GM19193 (cell line): Measurements from ENCODE around the gene SH3BP2.

Experiments used
- POLR2A ChIP-seq: IDR thresholded peaks from 4 replicates; pipeline ENCODE4 v1.6.1; 2011; ENCODE audit not compliant: insufficient read depth, insufficient read length; ENCODE audit errors: extremely low read depth

Gene SH3BP2, protein sequence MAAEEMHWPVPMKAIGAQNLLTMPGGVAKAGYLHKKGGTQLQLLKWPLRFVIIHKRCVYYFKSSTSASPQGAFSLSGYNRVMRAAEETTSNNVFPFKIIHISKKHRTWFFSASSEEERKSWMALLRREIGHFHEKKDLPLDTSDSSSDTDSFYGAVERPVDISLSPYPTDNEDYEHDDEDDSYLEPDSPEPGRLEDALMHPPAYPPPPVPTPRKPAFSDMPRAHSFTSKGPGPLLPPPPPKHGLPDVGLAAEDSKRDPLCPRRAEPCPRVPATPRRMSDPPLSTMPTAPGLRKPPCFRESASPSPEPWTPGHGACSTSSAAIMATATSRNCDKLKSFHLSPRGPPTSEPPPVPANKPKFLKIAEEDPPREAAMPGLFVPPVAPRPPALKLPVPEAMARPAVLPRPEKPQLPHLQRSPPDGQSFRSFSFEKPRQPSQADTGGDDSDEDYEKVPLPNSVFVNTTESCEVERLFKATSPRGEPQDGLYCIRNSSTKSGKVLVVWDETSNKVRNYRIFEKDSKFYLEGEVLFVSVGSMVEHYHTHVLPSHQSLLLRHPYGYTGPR

DNA sequence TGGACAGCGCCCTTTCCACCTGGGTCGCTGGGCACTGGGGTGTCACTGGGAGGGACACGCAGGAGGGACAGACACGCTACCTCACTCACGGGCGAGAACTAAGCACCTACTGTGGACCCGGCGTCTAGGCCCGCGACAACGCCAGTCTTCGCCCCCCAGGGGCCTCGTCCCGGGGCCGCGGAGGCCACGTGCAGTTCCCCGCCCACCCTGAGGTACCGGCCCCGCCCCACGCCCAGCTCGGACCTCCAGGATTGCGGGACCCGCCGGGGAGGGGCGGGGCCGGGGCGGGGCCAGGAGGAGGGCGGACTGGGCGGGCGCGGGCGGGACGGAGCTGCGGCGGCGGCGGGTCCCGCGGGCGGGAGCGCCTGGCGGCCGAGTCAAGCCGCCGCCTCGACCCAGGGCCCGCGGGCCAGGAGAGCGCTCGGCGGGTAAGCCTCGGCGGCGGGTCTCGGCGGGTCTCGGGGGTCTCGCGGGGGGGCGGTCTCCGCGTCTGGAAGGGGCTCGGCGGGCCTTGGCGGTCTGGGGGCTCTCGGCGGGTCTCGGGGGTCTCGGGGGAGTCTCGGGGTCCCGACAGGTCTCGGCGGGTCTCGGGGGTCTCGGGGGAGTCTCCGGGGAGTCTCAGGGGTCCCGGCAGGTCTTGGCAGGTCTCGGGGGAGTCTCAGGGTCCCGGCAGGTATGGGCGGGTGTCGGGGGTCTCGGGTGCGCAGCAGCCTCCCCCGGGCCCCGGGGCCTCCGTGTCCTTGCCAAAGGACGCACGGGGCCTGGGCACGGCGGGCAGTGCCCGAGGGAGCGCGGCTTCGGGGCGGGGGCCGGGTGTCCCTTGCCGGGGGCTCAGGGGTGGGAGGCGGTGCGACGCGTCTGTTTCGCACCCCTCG, at the start of gene SH3BP2:
Gene SH3BP2 (plus strand): TSS at position 375 of the 875 bp plus-strand sequence. CDS start 27,533 bp downstream, outside the sequence.
- TF ChIP-seq POLR2A, result no peak

DNA sequence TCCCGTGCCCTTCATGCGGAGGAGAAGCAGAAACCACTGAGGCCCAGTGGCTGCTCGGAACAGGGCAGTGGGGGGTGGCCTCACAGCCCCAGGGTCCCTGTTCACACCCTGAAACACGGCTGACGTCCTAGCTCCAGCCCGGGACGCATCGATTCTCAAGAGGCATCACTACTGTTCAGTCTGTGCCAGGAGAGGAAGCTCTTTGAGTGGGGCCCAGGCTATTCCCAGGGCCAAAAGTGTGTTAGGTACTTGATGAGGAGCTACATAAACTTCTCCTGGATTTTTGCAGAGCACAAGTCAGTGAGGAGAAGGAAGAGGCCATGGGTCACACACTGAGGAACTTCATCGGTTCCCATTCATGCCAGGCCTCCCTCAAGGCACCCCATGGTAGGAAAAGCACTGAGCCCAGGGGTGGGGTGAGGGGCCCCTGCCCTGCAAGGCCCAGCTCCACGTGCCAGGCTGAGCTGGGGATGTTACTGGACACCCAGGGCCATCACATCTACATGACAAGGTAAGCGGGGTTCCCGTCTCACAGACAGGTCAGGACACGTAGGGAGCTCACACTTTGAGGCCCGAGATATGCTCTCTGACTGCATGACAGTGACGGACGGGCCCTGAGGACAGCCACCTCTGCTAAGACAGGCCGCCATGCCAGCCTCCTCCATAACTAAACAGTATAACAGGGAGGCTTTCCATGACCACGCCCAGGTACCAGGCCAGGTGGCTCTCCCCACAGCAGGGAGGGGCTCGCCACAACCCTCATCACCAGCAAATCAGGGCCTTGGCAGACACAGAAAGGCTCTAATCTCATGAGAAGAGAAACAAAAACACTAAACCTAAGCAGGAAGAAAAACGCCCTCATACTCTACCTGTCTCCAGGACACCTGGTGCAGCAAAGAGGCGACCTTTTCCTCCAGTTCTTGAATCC, 49.1 kb upstream of the SH3BP2 start:
- no peak for TF ChIP-seq POLR2A

DNA sequence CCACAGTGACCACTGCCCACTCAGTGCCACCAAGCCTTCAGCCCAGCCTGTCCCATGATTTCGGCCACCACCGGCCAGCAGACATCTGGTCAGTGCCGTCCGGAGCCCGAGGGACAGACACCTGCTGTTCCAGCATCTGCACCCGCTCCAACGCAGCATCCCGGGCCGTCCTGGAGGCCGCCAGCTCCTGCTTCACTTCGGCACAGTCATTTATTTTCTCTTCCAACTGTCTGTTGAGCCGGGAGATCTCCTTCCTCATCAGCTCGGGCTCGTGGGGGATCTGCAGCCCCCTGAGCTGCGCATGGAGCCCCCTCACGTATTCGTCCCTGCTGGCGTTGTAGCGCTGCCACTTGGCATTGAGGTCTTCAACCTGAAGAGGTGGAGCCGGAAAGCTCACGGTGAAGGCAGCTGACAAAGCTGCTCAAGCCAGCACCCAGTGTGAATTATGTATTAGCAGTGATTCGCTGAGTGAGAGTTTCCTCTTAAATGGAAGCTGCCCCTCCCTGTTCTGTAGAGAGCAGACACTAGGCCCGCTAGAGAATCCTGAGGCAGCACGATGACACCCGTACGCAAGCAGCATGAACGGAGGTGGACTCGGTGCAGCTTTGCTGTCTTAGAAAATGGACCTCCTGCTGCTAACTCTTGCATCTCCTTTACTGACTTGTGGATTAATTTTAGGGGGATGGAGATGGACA, 48.2 kb upstream of the SH3BP2 start:
- no peak for TF ChIP-seq POLR2A

DNA sequence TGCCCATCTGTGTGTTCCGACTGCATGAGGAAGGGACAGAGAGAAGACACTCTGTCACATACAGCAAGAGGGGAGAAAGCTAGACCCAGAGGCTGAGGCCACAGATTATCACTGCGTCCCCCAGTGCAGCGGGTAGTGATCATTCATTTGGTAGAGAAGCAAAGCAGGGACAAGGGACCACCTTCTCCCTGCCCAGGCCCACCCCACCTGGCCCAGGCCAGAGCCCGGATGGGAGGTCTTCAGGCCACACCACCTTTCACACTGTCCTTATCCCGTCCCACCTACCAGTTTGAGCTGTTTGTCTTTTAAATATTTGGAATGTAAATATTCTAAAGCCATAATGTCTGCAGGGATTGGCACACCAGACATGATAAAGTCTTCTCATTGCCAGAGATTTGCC, 47.4 kb upstream of the SH3BP2 start:
- TF ChIP-seq POLR2A, result no peak

DNA sequence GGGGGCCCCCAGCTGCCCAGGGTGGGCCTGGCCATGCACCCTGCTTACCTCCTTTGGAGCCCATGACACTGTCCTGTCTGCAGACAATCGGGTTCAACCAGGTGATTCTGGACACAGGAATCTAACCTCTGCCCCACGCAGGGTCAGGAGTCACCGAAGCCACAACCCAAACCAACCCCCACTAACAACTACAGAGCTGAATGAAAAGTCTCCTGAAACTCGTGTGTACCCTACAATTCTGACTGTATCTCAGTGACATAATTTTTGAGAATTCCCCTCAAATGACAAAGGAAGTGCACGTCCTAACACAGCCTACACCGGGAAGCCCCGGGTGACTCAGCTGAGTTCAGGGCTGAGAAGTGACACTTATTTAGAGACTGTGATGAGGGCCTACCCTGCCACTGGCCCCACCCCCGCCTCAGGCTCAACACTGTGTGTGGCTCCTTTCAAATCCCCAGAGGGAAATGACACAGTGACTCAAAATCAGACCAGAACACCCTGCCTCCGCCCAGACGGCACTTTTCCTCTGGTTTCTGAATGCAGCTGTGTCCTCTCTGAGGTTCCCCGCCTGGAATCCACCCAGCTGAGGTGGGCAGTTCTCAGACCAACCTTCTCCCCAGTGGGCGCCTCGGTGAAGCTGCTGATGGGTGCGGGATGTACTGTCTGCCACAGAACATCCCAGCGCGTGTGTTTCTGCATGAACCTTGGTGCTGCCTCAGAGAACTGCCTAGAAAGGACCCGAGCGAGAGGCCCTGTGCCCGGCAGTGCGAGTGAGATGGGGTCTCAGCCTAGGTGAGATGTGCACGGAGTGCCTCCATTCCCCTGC, 46.7 kb upstream of the SH3BP2 start:
- peak; percentile 53 for TF ChIP-seq POLR2A

DNA sequence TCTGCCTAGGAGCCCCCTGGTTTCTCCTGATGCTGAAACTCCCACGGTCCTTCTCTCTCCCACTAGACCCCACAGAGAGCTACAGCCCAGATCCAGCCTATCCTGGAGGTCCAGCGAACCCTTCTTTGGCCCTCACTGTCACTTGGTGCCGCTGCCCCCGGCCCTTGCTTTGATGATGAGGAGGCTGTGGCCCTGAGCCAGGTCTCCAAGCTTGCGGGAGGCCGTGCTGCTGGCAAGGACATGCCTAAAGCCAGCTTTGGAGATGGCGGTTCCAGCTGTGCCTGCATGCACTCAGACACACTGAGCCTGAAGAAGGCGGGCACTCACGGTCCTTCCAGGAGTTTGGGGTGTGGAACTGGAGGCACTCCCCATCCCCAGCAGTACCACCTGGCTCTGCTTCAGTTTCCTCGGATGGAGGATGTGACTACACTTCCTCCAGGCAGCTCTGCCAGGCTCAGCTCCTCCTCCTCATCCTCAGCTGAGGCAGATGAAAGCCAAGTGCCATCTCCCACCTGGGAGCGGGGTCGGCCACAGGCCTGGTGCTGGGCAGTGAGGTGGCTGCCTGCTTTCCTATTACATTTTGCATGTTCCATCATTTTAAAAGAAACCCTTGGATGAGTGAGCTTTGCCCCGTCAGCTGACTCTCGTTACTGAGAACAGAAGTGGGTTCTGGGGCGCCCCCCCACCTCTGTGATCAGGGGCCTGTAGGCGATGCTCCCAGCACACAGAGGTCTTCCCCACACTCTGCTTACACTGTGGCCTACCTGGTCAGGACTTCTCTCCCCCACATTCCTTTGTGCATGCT, 45.8 kb upstream of the SH3BP2 start:
- no peak for TF ChIP-seq POLR2A

DNA sequence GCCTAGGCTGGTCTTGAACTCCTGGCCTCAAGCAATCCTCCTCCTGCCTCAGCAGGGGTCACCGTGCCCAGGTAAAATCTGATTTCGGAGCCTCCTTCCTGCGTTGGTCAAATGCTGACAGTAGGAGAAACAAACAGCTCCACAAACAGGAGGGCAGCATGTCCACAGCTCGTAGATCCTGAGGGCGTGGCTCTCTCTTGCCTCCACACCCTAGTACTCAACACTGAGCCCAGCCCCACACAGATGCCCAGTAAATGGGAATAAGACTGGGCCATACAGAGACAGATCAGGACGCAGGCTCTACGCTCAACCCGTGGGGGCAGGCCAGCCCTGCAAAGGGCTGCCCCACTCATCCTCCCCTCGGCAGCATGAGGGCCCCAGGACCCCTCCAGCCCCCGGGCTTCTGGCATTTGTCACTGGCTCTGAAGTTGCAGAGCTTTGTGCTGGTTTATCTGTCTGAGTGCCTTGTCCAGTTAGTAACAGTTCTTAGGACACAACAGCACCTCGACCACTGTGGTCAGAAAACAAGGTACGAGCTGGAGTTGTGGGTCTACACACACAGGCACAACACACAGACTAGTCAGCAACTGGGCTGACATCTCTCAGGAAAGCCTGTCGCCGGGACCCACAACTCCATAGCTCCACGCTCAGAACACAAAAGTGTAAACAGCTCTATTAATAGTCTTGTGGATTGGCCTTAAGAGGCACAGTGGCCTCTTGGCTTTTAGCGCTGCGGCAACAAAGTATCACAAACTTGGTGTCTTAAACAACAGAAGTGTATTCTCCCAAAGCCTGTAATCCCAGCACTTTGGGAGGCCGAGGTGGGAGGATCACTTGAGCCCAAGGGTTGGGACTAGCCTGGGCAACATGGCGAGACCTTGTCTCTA, 41.9 kb upstream of the SH3BP2 start:
- no peak for TF ChIP-seq POLR2A

DNA sequence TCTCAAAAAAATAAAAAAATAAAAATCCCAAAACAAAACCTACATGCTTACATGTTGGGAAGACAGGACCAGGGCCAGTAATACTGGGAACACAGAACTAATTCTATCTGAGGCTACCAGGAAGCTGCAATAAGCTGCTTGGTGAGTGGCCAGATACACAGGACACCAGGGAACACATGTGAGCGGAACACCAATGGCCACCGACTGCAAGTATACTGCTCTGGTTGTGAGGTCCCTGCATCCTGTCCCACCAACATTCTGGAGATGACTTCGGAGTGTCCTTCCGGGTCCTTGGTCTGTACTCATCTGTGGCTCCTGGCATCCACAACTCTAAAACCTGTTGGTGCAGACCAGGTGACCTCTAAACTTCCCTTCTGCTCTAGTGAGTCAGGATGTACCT, 39.4 kb upstream of the SH3BP2 start:
- TF ChIP-seq POLR2A, result no peak

DNA sequence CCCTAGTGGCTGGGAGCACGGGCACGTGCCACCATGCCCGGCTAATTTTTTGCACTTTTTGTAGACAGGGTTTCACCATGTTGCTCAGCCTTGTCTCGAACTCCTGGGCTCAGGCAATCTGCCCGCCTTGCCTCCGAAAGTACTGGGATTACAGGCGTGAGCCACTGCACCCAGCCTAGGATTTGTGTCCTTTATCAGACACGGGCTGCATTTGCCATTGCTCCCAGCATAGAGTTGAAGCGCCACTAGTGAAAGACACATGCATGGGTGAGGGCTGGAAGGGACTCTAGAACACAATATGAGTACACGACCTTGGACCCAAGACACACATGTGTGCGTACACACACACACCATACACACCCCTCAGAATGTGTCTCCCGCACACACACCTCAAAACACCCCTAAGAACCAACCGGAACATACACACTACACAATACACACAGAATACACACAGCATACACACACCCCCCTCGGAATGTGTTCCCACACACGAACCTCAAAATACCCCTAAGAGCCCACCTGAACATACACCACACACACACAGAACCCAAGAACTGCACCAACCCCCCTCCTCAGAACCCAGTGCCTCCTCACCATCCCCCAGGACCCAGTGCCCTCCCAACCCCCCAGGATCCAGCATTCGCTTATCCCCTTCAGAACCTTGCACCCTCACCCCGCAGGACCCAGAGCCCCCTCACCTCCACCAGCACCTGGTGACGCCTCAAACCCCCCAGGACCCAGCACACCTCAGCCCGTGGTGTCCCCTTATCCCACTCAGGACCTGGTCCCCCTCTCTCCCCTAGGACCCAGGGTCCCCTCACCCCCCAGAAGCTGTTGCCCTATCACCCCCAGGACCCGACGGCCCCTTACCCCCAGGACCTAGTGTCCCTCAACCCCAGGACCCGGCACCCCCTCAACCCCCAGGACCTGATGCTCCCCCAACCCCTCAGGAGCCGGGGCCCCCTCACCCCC, 37.8 kb upstream of the SH3BP2 start:
- TF ChIP-seq POLR2A, result no peak
